Endodermal cell (in vitro differentiated cells): ENCODE results near the gene CLIC3. TPM values are rescaled to one million over a fixed set of nuclear protein-coding genes. Genes with fewer than 3 reads are reported as not detected.

Experiments
- DNase-seq: peaks from one replicate; pipeline ENCODE4 v3.0.0-alpha.2; 2017
- H3K27ac ChIP-seq: 2 replicates; pipeline ENCODE4 v1.5.1; 2013; ENCODE audit warnings: mild to moderate bottlenecking, low read depth, low read length, moderate library complexity
- H3K27me3 ChIP-seq: 2 replicates; pipeline ENCODE4 v1.6.1; 2013; ENCODE audit warnings: mild to moderate bottlenecking, low read length, moderate library complexity; ENCODE audit not compliant: insufficient read depth, control insufficient read depth, poor library complexity, severe bottlenecking
- H3K36me3 ChIP-seq: 2 replicates; pipeline ENCODE4 v1.7.0; 2013; ENCODE audit warnings: mild to moderate bottlenecking, low read length, moderate library complexity; ENCODE audit not compliant: control insufficient read depth, insufficient read depth
- H3K4me1 ChIP-seq: one replicate; pipeline ENCODE4 v1.7.0; 2013; ENCODE audit warnings: low read length; ENCODE audit not compliant: control insufficient read depth, insufficient read depth
- H3K4me3 ChIP-seq: 2 replicates; pipeline ENCODE4 v1.5.1; 2013; ENCODE audit warnings: mild to moderate bottlenecking, low read length, moderate library complexity
- H3K9ac ChIP-seq: 2 replicates; pipeline ENCODE4 v1.6.1; 2013; ENCODE audit warnings: mild to moderate bottlenecking, low read length, moderate library complexity; ENCODE audit not compliant: poor library complexity, severe bottlenecking; ENCODE audit errors: extremely low read depth
- H3K9me3 ChIP-seq: 2 replicates; pipeline ENCODE4 v1.6.1; 2013; ENCODE audit warnings: mild to moderate bottlenecking, low read length, moderate library complexity; ENCODE audit not compliant: control insufficient read depth
- H3K27ac Mint-ChIP-seq: 2 replicates; pipeline ENCODE4 v1.8.0; 2020; ENCODE audit warnings: mixed read lengths
- H3K27me3 Mint-ChIP-seq: 2 replicates; pipeline ENCODE4 v1.8.0; 2021; ENCODE audit warnings: mild to moderate bottlenecking, mixed read lengths; ENCODE audit not compliant: insufficient read depth
- H3K36me3 Mint-ChIP-seq: 2 replicates; pipeline ENCODE4 v1.8.0; 2020; ENCODE audit warnings: low read depth, mixed read lengths
- H3K4me1 Mint-ChIP-seq: 2 replicates; pipeline ENCODE4 v1.8.0; 2020; ENCODE audit warnings: mixed read lengths
- H3K4me3 Mint-ChIP-seq: 2 replicates; pipeline ENCODE4 v1.8.0; 2020; ENCODE audit warnings: mild to moderate bottlenecking, moderate library complexity, mixed read lengths
- H3K9me3 Mint-ChIP-seq: 2 replicates; pipeline ENCODE4 v1.8.0; 2020; ENCODE audit warnings: mild to moderate bottlenecking, mixed read lengths
- WGBS, 2 experiments: methylation state at CpG; one replicate each; pipeline versions ENCODE4 v1.1.5 to v1.1.7; 2013; ENCODE audit warnings: missing lambda C conversion rate in 2 of 2, mixed read lengths in 1 of 2; ENCODE audit not compliant: insufficient coverage in 1 of 2, insufficient read length in 1 of 2; 5-methylcytosine and 5-hydroxymethylcytosine counted together
- total RNA-seq, 2 donors: library from RNA; stranded (reverse); fragmentation: NEBNext Ultra II Directional in 1 of 2; extraction: Animal tissue kit (Norgen Biotek cat#: 25700) in 1 of 2; gene quantifications; 2 replicates in 1 of 2; 3 replicates in 1 of 2; pipeline ENCODE4 v1.2.1, GENCODE V29; 2021
- TF ChIP-seq, protein P1 (sequence below): fragments of 200-600 bp; sonication (generic); conservative IDR thresholded peaks from 2 replicates; pipeline ENCODE4 v1.5.0; 2021; ENCODE audit warnings: antibody characterized with exemption, mild to moderate bottlenecking

Gene CLIC3
- total RNA-seq, 2 donors from 2014 or later, result 0.46 TPM; not detected in 1

DNA sequence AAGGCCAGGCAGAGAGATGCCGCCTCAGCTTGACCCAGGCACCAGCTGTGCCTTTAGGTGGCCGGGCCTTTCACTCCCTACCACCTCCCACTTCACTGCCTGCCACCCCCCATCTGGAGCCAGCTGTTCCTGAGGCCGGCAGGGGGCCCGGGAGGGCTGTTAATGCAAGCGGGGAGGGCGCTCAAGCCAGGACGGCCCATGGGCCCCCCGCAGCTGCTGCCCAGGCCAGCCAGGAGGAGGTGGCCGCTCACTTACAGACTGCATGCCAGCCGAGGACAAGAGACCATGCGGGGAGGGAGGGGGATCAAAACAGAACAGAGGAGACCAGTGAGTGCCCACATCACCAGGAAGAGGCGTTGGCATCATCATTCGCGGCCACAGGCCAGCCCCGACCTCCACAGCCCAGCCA is 27.2 kb upstream of the CLIC3 start:
- H3K27ac ChIP-seq, result no peak overlapping the region
- no peak overlapping the region for H3K27ac Mint-ChIP-seq
- no peaks in the 10 kb centered on the region for H3K4me1 ChIP-seq
- no peaks in the 10 kb centered on the region for H3K4me1 Mint-ChIP-seq
- no peak overlapping the region for H3K9ac ChIP-seq
- DNase-seq, result no peak
- peaks cover 10% of the 10 kb centered on the region for H3K27me3 ChIP-seq
- H3K27me3 Mint-ChIP-seq, result peaks cover 6% of the 10 kb centered on the region
- H3K4me3 ChIP-seq, result no peak overlapping the region
- no peaks in the 10 kb centered on the region for H3K36me3 Mint-ChIP-seq
- H3K9me3 Mint-ChIP-seq, result no peaks in the 10 kb centered on the region
- 87 to 88% methylated on average over 14 to 15 of the region's 15 CpGs for WGBS, 2 experiments
- H3K36me3 ChIP-seq, result no peaks in the 10 kb centered on the region
- no peaks in the 10 kb centered on the region for H3K9me3 ChIP-seq
- no peak overlapping the region for H3K4me3 Mint-ChIP-seq
- TF ChIP-seq, protein P1, sequence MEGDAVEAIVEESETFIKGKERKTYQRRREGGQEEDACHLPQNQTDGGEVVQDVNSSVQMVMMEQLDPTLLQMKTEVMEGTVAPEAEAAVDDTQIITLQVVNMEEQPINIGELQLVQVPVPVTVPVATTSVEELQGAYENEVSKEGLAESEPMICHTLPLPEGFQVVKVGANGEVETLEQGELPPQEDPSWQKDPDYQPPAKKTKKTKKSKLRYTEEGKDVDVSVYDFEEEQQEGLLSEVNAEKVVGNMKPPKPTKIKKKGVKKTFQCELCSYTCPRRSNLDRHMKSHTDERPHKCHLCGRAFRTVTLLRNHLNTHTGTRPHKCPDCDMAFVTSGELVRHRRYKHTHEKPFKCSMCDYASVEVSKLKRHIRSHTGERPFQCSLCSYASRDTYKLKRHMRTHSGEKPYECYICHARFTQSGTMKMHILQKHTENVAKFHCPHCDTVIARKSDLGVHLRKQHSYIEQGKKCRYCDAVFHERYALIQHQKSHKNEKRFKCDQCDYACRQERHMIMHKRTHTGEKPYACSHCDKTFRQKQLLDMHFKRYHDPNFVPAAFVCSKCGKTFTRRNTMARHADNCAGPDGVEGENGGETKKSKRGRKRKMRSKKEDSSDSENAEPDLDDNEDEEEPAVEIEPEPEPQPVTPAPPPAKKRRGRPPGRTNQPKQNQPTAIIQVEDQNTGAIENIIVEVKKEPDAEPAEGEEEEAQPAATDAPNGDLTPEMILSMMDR, result no peak

DNA sequence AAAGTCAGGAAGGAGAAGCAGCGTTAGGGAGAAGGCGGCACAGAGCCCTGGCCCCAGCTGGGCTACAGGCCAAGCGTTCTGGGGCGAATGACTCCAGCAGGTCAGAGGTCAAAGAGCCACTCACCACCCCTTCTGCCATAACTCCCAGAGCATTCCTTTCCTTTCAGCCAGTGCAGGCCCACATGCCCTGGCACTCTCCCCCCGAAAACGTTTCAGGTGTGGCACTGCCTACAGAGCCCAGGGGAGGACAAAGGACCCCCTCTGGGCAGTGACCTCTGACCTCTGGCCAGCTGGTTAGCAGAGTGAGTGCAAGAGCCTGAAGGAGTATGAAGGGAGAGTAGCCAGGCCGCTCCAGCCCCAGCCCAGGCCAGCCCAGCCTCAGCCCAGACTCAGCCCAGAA is 26.8 kb upstream of the CLIC3 start:
- no peak for DNase-seq
- Histone ChIP-seq H3K4me1 (no peaks in the 10 kb centered on the region), H3K36me3 (no peaks in the 10 kb centered on the region), H3K27ac (peak overlapping the region; percentile 1), H3K4me3 (no peak overlapping the region), H3K9ac (no peak overlapping the region), H3K9me3 (no peaks in the 10 kb centered on the region), H3K27me3 (peaks cover 8% of the 10 kb centered on the region)
- 89 to 100% methylated on average over 2 to 7 of the region's 7 CpGs for WGBS, 2 experiments
- Mint-ChIP-seq H3K27ac (no peak overlapping the region), H3K4me3 (no peak overlapping the region), H3K9me3 (no peaks in the 10 kb centered on the region), H3K27me3 (peaks cover 6% of the 10 kb centered on the region), H3K36me3 (no peaks in the 10 kb centered on the region), H3K4me1 (no peaks in the 10 kb centered on the region)
- TF ChIP-seq, protein P1, result no peak

DNA sequence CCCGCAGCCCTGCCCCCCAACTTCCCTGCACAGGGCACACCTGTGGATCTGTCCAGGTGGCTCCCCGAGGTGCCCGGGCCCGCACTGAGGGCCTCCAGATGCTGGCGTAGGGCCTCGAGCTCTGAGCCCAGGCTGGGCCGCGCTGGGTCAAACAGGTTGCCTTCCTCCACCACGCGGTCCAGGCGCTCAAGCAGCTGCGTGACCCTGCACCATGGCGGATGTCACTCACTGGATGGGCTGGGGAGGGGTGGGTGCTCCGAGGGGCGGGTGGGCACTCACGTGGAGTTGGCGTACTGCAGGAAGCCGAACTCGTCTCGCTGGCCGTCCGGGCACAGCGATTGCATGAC is 26.3 kb upstream of the CLIC3 start:
- Mint-ChIP-seq H3K27ac (no peak overlapping the region), H3K27me3 (peaks cover 6% of the 10 kb centered on the region)
- no peak overlapping the region for H3K9ac ChIP-seq

More for the DNA sequence above, 26.3 kb upstream of the CLIC3 start:
- no peaks in the 10 kb centered on the region for H3K36me3 Mint-ChIP-seq
- H3K36me3 ChIP-seq, result no peaks in the 10 kb centered on the region
- H3K4me3 Mint-ChIP-seq, result no peak overlapping the region
- peaks cover 8% of the 10 kb centered on the region for H3K27me3 ChIP-seq
- no peaks in the 10 kb centered on the region for H3K9me3 ChIP-seq
- TF ChIP-seq, protein P1, result no peak
- WGBS, 2 experiments, result 94 to 95% methylated on average over 23 of the region's 23 CpGs
- DNase-seq, result no peak
- H3K4me1 ChIP-seq, result no peaks in the 10 kb centered on the region
- H3K9me3 Mint-ChIP-seq, result no peaks in the 10 kb centered on the region
- H3K4me3 ChIP-seq, result no peak overlapping the region
- H3K4me1 Mint-ChIP-seq, result no peaks in the 10 kb centered on the region
- H3K27ac ChIP-seq, result no peak overlapping the region
